HepG2 (cell line): ENCODE results near the gene NUP58.

Experiments
- CTCF ChIP-seq: sonication (generic); formaldehyde crosslinking; IDR thresholded peaks from 2 replicates; pipeline ENCODE4 v1.5.0; 2020; ENCODE audit warnings: mild to moderate bottlenecking, missing genetic modification reagents, moderate library complexity
- DRAP1 ChIP-seq: IDR thresholded peaks from 2 replicates; pipeline ENCODE4 v1.6.1; 2016; ENCODE audit warnings: missing genetic modification reagents, missing compliant biosample characterization
- EP300 ChIP-seq, 3 experiments: sonication (generic) in 1 of 3; formaldehyde crosslinking in 1 of 3; IDR thresholded peaks; 2 replicates each; pipeline versions ENCODE4 v1.5.1 to v1.6.1; 2011 to 2020; ENCODE audit warnings: low read depth in 2 of 3, low read length in 2 of 3, borderline replicate concordance in 1 of 3, improper control_type of control experiment in 1 of 3, mild to moderate bottlenecking in 1 of 3, missing genetic modification reagents in 1 of 3, moderate library complexity in 1 of 3
- HDAC2 ChIP-seq: sonication (generic); formaldehyde crosslinking; IDR thresholded peaks from 2 replicates; pipeline ENCODE4 v1.4.0; 2020; ENCODE audit warnings: missing genetic modification reagents
- NFIC ChIP-seq: IDR thresholded peaks from 2 replicates; pipeline ENCODE4 v1.6.1; 2012; ENCODE audit warnings: mild to moderate bottlenecking, low read length, inconsistent platforms
- TGIF2 ChIP-seq: IDR thresholded peaks from 2 replicates; pipeline ENCODE4 v1.6.1; 2016; ENCODE audit warnings: control low read depth, missing compliant biosample characterization
- THRA ChIP-seq: sonication (generic); formaldehyde crosslinking; IDR thresholded peaks from 2 replicates; pipeline ENCODE4 v1.4.0; 2020; ENCODE audit warnings: missing genetic modification reagents, borderline replicate concordance
- ZSCAN22 ChIP-seq: sonication (generic); formaldehyde crosslinking; IDR thresholded peaks from 2 replicates; pipeline ENCODE4 v1.4.0; 2020; ENCODE audit warnings: mild to moderate bottlenecking, missing genetic modification reagents
- TF ChIP-seq, protein P1 (sequence below): sonication (generic); formaldehyde crosslinking; conservative IDR thresholded peaks from 2 replicates; pipeline ENCODE4 v1.4.0; 2020; ENCODE audit warnings: missing genetic modification reagents

DNA sequence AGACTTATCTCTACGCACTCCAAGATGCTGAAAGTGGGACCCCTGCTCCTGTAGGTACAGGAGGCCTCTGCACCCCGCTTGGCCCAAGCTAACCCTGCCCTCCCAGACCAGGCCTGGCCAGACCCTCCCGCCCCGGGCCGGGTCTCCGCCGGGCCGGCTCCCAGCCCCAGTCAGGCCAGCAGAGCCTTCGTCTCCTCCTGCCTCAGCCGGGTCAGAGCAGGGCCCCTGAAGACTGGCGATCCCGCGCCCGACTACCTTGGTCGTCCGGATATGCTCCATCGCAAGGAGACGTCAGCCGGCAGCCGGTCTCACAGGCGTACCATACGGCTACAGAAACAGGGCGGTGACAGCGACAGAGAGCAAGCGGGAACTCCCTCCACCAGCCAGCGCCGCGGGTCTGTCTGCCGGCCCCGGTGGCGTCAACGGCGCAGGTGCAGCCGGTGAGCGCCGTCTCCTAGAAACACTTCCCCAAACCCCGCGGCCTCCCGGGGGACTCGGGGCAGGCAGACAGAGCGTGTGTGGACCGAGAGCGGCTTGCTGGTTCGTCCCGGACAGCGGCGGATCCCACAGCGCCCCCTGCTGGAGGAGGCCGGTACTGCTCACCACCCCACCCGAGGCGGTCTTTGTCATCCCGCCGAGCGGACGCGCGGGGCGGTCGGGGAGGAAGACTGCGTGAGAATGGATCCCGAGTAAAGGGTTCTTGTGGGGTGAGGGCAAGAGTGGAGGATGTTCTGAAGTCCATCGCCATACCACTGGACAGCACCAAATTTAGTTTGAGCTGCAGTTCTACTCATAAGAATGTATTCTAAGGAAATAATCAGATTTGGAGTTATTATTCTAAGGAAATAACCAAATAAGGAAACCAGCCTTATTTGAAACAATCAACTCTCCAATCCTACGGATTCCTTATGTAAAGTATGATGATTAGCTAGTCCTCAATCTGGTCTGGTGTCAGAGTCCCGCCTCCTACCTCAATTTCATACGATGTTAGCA lies 14.2 kb upstream of the NUP58 start, which contains the start of gene MTMR6:
- no peak for TF ChIP-seq EP300 (IDR thresholded peaks at IDR 0.05; ENCODE audit: low read depth in 2 of 2, low read length in 2 of 2)
- no peak for TF ChIP-seq EP300 (CRISPR knock-in tag; IDR thresholded peaks at IDR 0.05; ENCODE audit: borderline replicate concordance)
- TF ChIP-seq THRA, result no peak
- TF ChIP-seq, protein P1, sequence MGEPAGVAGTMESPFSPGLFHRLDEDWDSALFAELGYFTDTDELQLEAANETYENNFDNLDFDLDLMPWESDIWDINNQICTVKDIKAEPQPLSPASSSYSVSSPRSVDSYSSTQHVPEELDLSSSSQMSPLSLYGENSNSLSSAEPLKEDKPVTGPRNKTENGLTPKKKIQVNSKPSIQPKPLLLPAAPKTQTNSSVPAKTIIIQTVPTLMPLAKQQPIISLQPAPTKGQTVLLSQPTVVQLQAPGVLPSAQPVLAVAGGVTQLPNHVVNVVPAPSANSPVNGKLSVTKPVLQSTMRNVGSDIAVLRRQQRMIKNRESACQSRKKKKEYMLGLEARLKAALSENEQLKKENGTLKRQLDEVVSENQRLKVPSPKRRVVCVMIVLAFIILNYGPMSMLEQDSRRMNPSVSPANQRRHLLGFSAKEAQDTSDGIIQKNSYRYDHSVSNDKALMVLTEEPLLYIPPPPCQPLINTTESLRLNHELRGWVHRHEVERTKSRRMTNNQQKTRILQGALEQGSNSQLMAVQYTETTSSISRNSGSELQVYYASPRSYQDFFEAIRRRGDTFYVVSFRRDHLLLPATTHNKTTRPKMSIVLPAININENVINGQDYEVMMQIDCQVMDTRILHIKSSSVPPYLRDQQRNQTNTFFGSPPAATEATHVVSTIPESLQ (CRISPR knock-in tag), result no peak
- no peak; the same call in 1 of the 2 replicates for TF ChIP-seq TGIF2 (CRISPR knock-in tag)
- TF ChIP-seq DRAP1 (CRISPR knock-in tag), result no peak
- TF ChIP-seq CTCF (CRISPR knock-in tag), result peak; percentile 98
- TF ChIP-seq ZSCAN22 (CRISPR knock-in tag), result no peak
- peak; percentile 48; the same call in 1 of the 2 replicates for TF ChIP-seq HDAC2
- no peak for TF ChIP-seq NFIC
